Measurements from ENCODE around the gene TCF12.

GRCh38 chr15:57111002-57111401 lies 192.6 kb downstream of the TCF12 start:
- TF ChIP-seq, protein P1, sequence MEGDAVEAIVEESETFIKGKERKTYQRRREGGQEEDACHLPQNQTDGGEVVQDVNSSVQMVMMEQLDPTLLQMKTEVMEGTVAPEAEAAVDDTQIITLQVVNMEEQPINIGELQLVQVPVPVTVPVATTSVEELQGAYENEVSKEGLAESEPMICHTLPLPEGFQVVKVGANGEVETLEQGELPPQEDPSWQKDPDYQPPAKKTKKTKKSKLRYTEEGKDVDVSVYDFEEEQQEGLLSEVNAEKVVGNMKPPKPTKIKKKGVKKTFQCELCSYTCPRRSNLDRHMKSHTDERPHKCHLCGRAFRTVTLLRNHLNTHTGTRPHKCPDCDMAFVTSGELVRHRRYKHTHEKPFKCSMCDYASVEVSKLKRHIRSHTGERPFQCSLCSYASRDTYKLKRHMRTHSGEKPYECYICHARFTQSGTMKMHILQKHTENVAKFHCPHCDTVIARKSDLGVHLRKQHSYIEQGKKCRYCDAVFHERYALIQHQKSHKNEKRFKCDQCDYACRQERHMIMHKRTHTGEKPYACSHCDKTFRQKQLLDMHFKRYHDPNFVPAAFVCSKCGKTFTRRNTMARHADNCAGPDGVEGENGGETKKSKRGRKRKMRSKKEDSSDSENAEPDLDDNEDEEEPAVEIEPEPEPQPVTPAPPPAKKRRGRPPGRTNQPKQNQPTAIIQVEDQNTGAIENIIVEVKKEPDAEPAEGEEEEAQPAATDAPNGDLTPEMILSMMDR (IDR thresholded peaks at IDR 0.05; ENCODE audit: low read length) = no peak
- no peak for TF ChIP-seq EZH2 (IDR thresholded peaks at IDR 0.05; ENCODE audit: borderline replicate concordance, low read length)
